ENCODE results near the gene MAP4K2.
"Not testable (repeated sequence)": the region's sequence is repeated elsewhere in the genome, so short reads cannot be mapped to it uniquely, and the experiment has no call there.

The MAP4K2 gene

DNA sequence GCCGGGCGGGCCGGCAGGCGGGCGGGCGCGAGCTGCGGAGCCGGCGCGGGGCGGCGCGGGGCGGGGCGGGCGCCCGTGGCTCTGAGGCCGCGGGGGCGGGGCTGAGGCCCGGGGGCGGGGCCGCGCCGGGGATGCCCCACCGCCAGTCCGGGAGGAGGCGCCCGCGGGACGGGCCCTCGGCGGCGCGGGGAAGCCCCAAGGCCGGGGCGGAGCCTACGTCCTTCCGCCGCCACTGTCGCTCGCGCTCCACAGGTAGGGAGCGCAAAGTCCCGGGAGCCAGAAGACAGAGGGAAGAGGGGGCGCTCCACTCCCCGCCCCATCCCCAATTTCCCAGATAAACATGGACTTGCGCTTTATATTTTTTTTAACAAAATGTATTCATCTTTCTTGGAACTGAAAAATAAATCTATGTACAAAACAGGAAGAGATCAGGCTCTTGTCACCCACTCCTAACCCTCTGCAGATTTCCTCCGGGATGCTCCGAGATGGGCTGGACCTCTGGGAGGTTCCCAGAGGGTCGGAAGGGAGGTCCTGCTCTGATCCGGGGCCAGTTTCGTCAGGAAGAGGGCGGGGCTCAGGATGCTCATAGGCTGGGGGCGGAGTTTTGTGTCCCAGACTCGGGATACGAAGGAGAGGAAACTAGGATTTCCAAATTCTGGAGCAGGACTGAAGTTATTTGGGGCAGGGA is at the start of gene MAP4K2:
Gene MAP4K2 (minus strand): TSS at position 57 of the 688 bp plus-strand sequence. CDS start 65 bp downstream, outside the sequence.
- peak; percentile 82 for DNase-seq (ENCODE audit: low spot score)

DNA sequence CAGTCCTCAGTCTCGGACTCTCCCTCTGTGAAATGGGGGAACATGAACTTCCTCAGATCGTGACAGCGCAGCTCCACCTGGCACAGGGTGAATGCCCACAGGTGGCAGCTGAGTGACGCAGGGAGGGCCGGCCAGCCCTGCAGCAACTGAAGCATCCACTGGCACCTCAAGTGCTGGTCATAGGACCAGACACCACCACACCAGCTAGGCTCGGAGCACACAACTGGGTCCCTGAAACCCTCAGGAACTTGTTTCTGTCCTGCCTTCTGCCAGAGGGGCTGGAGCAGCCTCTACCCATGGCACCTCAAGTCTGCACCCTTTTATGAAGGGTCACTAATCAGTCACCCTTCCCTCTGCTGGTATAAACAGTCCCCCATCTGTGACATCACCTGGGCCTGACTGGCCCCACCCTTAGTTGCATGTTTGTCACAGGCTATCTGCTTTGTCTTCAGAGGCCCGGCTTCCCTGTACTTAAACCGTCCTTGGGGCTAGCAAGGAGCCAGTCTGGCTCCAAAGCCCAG is 48.9 kb upstream of the MAP4K2 start:
- DNase-seq (ENCODE audit: low spot score): no peak

DNA sequence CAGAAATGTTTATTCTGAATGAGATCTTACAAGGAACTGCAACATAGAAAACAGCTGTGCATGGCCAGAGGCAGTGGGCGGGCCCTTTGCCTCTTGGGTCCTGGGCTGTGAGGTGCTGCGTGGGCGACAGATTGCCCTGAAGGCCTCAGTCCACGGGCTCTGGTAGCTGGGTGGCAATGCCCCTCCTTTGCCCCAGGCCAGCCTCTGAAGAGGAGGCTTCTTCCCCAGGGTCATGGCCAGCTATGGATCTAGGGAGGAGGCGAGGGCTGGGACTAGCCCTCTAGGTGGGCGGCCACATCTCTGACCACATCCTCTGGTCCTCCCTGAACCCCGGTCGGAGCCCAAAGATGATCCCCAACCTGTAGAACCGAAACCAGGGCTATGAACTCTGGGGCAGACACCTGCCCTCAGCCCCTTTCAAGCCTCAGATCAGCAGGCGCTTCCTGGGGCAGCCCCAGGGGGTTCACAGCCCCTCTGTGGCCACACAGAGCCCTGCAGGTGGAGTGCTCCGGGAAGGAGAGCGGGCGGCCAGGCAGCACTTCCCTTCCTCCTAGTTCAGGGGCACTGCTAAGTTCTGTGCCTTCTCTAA is 48.1 kb upstream of the MAP4K2 start:
- DNase-seq (ENCODE audit: low spot score): no peak

DNA sequence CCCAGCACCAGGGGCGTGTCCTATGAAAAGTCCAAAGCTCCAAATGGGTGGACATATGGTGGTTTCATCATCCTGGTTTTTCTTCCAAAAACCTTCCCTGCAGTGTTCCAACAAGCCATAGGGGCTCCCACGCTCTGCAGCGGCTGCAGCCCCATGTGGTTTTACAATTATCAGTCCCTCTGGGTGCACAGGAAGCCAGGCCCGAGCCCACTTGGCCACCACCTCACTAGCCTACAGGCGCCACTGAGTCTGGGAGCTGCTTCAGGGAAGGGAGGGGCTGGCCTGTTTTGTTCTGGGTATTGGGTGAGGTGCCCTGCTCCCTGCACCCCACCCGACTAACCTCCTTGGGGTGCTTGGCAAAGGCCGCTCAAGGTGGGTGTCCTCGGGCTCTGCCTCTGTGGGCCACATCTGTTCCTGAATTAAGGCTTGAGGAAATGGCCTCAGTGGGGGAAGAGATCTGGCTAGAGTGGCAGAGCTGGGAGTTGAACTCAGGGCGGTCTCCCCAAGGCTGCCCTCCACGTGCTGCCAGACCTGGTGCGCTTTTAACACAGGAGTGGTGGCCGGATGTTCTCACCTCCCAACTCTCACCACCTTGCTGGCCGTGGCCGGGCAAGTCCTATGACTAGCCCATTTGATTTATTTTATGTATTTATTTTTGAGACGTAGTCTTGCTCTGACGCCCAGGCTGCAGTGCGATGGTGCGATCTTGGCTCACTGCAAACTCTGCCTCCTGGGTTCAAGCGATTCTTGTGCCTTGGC is 46.8 kb upstream of the MAP4K2 start:
- DNase-seq (ENCODE audit: low spot score): no peak

DNA sequence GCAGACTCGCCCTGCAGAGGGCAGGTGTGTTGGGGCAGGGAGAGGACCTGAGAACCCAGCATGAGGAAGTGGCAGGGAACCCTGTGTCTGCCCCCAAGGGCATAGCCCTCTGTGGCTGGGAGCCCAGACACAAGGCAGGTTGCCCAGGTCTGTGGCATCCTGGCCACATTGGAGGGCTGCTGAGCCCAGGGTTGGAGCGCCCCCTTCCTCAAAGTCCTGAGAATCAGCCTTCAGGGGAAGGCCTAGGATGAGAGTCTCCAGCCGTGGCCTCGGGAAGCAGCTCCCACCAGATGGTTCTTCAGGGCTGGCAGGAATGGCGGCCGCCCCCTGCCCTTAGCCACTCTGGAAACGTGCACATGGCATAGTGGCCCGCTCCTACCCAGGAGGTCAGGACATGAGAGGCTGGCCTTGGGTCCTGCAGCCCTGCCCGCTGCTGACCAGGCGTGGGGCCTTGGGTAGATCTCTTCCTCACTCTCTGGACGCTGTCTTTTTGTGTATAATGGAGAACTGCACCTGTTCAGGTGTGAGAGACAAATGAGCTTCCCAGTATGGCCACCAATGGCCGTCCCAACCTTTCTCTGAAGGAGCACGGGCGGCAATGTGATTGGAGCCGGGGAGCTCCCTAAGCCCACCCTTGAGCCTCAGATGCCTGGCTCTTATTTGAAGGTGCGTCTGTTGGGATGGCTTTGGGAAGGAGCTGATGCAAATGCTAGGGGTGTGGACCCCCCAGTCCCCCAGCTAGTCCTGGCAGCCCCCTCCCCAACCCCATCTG is 46.0 kb upstream of the MAP4K2 start:
- no peak for DNase-seq (ENCODE audit: low spot score)

DNA sequence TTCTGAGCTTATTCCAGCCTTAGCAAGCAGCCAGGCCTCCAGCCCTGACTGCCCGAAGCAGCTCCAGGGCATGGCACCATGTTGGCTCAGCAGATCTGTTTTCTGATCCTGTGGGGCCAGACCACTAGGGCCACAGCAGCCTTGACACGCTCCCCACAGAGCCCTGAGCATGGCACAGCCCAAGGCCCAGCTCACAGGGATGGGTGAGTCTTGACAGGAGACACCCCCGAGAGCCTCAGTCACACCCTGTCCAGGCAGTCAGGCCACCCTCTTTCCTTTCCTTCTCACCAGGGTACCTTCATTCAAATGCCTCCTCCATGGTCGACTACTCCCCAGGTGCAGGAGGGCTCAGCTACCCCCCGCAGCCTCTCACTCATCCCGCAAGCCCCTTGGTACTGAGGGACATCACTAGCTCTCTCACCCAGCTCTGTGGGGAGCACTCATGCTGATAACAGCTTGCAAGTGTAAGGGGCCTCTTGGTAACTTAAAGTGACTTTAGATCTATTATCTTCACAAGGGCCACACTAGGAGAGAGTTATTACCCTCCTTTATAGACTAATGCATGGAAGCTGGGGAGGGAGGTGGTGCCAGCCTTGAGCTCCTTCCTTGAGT is 45.3 kb upstream of the MAP4K2 start:
- DNase-seq (ENCODE audit: low spot score): no peak

DNA sequence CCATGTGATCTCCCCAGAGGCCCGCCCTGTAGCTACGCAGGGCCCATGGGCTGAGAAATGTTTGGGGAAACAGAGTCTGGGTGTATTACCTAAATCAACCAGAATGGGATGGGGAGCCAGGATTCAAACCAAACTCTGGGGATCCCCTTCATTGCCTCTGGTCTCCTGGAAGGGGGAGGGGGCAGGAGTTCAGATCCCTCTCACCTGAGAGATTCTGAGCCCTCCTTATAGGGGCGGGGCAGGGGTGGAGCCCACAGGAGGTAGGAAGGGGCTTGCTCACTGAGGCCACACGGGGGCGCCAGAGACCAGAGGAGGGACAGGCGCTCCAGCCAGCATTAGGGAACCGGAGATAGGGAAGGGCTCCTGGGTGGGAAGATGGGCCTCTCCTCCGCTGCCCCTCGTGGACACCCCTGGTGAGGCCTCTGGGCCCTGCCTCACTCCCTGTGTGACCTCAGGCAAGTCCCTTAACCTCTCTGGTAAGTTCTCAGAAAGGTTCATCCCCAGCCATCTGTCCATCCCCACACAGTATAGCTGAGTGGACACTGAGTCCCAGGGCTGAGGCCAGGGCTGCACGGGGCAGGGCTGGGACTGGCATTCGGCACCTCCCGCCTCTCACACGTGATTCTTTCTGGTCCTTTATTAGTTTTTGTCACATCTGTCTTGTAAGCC is 44.1 kb upstream of the MAP4K2 start:
- peak; percentile 86 for DNase-seq (ENCODE audit: low spot score)

DNA sequence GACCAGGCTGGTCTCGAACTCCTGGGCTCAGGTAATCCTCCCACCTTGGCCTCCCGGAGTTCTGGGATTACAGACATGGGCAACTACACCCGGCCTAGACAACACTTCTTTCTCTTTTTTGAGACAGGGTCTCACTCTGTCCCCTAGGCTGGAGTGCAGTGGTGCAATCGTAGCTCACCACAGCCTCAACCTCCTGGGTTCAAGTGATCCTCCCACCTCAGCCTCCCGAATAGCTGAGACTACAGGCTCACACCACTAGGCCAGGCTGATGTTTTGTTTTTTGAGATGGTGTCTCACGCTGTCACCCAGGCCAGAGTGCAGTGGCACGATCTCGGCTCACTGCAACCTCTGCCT is 42.7 kb upstream of the MAP4K2 start:
- DNase-seq (ENCODE audit: low spot score): not testable (repeated sequence)

DNA sequence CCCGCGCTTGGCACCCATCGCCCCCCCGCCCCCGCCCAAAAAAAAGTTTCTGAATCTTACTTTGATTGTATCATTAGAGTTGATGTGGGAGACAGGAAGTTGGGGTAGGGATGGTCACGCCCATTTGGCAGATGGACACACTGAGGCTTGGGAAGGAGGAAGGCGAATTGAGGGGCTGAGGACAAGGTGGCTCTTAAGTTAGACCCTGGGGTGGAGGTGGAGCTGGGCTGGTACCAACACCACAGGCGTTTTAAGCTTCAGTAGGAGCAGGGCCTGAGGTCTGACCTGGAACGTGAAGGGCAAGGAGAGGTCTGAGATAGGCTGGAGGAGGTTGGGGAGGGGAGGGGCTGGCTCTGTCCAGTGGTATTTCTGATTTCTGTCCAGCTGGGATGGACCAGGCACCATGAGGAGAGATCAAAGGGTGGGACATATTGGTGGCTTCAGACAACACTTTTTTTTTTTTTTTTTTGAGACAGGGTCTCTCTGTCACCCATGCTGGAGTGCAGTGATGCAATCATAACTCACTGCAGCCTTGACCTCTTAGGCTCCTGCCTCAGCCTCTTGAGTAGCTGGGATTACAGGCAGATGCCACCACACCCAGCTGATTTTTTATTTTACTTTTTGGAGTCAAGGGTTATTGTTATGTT is 42.2 kb upstream of the MAP4K2 start:
- no peak for DNase-seq (ENCODE audit: low spot score)

DNA sequence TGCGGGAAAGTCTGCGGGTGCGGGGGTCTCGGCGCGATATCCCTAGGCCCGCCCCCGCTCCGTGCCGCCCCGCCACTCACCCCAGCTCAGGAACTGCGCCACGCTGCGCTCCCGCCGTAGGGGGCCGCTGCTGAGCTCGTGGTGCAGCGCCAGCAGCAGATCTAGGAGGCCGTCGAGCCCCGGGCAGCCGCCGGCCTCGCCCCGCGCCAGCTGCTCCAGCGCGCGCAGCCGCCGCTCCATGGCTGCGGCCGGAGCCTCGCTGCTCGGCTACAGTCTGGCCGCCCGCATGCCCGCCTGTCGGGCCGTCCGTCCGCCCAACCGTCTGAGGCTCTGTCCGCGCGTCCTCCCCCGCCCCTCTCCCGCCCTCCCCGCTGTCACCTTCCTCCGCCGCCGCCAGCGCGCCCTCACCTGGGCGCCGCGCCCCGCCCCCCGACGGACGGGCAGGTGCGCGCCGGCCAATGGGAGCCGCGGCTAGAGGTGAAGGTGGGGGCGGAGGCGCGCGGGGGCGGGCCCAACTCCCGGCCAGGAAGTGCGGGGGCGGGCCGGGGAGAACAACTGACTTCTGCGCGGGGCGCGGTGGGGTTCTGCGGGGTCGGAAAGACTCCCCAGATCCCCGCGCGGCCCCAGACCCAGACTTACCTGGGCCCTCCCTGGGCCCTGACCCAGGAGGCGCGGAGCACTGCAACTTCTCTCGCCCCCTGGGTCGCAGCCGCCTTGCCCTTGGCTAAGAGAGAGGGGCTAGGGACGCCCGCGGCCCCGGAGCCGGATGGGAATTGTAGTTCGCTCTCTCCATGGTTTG is 41.5 kb upstream of the MAP4K2 start, which contains the start of gene CDC42BPG:
Gene CDC42BPG (minus strand): TSS at position 324 of the 799 bp plus-strand sequence. CDS start 84 bp downstream, at position 240.
- DNase-seq (ENCODE audit: low spot score): no peak

DNA sequence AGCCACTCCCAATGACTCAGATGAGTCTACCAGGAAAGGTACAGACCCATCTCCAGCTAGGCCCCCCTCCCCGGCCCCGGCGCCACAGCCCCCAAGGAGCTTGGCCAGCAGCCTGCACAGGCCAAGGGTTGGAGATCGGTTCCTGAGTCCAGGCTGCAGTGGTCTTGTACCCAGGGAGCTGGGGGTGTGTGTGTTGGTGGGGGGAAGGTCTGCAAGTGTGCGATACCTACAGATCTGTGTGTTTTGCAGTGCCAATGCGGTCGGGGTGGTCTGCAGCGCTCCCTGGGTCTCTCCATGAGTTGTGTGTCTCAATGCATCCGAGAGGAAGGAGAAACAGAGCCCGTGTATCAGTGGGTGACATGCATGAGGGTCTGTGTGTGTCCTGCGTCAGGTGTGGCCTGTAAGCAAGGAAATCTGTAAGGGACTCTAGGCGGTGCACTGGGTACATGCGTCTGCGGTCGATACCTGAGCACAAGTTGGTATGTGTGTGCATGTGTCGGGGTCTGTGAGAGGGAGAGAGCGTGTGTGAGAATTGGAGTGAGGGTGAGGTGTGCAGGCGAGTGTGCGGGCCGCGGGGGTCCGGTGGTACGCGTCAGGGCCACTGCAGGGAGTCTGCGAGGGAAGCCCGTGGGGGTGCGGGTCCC is 40.8 kb upstream of the MAP4K2 start:
- no peak for DNase-seq (ENCODE audit: low spot score)

DNA sequence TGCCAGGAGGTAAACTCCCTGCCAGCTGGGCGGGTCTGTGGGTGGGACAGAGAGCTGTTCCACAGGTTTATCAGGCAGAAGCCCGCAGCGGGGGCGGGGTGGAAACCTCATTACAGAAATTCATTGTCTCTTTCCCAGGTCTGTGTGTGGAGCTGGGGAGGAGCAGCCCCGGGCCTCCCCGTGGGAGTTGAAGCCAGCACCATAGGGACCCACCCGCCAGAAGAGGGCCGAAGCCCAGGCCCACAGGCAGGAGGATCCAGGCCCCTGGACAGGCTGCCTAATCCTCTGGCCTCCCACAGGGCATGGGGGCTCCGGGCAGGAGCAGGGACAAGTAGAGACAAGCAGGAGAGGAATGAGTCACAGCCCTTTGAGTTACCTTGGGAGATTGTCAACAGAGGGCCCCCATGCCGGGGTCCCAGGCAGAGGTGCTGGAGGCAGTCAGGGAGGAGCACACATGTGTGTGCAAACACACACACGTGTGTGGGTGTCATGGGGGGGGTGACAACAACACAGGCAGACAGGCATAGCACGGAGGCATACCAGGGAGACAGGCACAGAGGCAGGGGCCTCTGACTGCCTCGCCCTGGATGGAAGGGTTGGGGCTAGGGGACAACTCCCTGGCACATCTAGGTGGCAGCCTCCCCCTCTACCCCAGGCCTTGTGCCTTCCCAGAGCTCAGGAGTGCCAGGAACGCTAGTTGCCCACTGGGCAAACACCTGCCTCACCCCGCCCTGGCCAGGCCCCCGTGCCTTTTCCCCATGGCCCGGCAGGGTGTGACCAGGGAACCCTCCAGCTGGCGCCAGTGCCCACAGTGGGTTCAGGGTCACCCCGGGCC is 40.1 kb upstream of the MAP4K2 start:
- DNase-seq (ENCODE audit: low spot score): no peak

DNA sequence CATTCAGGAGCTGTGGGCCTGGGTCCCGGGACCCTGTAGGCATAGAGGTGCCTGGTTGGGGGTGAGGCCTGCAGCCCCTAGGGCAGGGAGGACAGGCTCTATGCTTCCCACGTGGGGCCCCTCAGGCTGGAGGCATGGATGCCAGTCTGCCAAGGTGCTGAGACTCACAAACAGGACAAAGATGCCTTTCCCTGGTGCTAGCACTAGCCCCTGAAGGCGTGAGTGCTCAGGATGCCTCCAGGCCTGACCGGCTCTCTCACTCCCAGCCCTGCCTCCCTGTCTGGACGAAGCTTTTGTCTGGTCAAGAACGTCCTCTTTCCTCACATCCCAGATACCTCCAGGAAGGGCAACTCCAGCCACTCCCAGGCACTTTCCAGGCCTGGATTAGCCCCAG is 39.3 kb upstream of the MAP4K2 start:
- DNase-seq (ENCODE audit: low spot score): no peak

DNA sequence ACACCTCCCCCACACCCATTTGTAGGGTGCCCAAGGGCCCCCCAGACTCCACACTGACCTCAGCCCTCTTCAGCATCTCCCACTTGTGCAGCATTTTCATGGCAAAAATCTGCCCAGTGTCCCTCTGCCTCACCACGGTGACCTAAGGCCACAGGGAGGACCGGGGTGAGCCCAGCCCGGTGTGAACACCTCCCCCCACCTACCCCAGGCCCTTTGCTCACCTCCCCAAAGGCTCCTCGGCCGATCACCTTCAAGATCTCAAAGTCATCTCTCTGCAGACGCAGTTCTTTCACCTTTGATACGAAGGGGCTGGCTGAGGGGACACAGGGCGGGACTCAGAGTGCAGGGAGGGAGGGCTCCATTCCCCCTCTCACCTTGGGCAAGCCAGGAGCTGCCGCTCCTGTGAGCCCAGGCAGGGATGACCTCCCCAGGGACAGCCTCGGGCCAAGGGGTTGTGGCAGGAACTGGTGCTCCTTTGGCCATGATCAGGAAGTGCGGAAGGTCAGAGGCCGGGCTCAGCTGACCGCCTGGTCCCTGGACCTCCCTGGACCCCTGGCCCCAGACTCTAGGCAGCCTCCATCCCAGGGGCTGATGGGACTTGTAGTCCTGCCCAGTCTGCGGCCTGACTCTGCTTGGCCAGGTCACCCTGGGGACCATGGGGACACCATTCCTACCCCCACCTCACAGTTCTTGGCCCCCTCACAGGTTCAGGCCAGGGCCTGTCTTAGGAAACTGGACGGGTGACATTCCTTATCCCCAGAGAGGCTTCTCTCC is 38.8 kb upstream of the MAP4K2 start:
- no peak for DNase-seq (ENCODE audit: low spot score)

DNA sequence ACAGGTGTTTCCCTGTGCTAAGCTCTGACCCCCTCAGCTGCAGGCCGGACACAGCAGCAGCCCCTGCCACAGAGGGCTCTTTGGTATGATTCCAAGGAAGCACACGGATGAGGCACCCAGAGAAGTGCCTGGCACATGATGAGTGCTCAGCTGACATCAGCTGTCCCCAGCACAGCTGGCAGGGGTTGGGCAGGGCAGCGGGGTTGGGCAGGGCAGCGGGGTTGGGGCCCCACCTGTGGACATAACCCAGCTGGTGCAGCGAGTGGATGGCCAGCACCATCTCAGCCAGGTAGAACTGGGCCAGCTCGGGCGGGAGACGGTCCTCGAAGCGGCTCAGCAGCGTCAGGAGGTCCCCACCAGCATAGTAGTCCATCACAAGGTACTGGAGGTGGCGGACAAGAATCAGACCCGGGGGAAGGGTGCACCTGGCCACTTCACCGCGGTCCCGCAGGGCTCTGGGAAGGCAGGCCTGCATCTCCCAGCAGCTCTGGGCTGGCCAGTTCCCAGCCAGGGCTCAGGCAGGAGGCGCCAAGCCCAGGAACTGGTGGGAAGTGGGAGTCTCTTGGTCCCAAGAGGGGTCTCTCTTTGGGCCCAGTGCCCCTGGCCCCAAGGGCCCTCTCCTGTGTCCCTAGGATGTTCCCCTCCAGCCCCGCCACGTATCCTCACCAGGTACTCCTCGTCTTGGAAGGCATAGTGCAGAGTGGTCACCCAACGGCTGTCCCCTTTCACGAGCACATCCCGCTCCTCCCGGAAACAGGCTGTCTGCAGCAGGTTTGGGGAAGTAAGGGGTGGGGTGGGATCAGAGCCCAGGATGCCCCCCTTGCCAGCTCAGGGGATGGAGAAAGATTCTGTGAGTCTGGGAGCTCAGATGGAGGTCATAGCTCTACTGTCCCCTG is 37.1 kb upstream of the MAP4K2 start:
- DNase-seq (ENCODE audit: low spot score): no peak

DNA sequence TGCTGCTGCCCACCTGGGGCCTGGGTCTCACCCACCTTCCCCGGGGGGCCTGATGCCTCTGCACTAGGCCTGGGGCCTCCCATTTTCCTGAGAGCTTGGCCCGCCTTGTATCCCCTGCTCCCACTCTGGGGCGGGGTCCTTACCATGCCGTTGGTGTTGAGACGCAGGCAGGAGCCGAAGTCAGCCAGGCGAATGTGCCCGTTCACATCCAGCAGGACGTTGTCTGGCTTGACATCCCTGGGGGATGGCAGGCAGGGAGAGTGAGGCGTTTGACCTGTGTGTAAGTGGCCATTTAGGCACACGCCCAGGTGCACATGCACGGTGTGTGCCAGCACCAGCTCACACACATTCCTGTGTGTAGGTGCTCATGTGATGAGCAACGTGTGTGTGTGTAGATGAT is 36.3 kb upstream of the MAP4K2 start:
- DNase-seq (ENCODE audit: low spot score): no peak

All from pons (tissue), 1 donor.